Panc1 (cell line): ENCODE measurements around the gene KCNC1. TPM values are rescaled to one million over a fixed set of nuclear protein-coding genes. Genes with fewer than 3 reads are reported as not detected.

Experiments used
- ATAC-seq: fragments of 200-7000 bp; cut with Tn5 transposase; 2 replicates; pipeline ENCODE4 v1.9.1; 2020; ENCODE audit warnings: mild to moderate bottlenecking, moderate library complexity
- BruUV-seq: library from RNA; stranded (reverse); fragments of 400-500 nt; replicated peaks from 2 replicates; lab custom pipeline; 2021; lab: Mats Ljungman, UMichigan
- CTCF ChIA-PET: fragments of 300-600 bp; sonication (Branson Sonifier 250); formaldehyde crosslinking; loops from one replicate; lab custom pipeline; 2022; ENCODE audit warnings: antibody characterized with exemption; lab: Charles Lee
- POLR2A ChIA-PET: fragments of 300-600 bp; sonication (Branson Sonifier 250); formaldehyde crosslinking; loops from one replicate; lab custom pipeline; 2022; ENCODE audit warnings: antibody characterized with exemption; lab: Charles Lee
- DNase-seq: peaks from one replicate; pipeline ENCODE4 v3.0.0-alpha.2; 2010; ENCODE audit warnings: low read depth, low spot score
- H3K27ac ChIP-seq: 2 replicates; pipeline ENCODE4 v1.5.1; 2011; ENCODE audit warnings: mild to moderate bottlenecking, low read length, inconsistent platforms
- H3K27me3 ChIP-seq: fragments of 200-500 bp; sonication (Bioruptor generic); 2 replicates; pipeline ENCODE4 v1.6.0; 2014; ENCODE audit warnings: low read length, inconsistent platforms; ENCODE audit not compliant: control insufficient read depth, insufficient read depth
- H3K36me3 ChIP-seq: fragments of 200-500 bp; sonication (Bioruptor generic); 2 replicates; pipeline ENCODE4 v1.5.1; 2014; ENCODE audit warnings: inconsistent platforms, mild to moderate bottlenecking, low read length, moderate library complexity; ENCODE audit not compliant: control insufficient read depth, insufficient read depth
- H3K4me1 ChIP-seq: 2 replicates; pipeline ENCODE4 v1.5.1; 2011; ENCODE audit warnings: inconsistent platforms, mild to moderate bottlenecking, low read length, moderate library complexity; ENCODE audit not compliant: control insufficient read depth, insufficient read depth
- H3K4me3 ChIP-seq, 2 experiments: 2 replicates each; pipeline ENCODE4 v1.5.1; 2011 to 2012; ENCODE audit warnings: low read depth in 2 of 2, low read length in 2 of 2, mild to moderate bottlenecking in 2 of 2, inconsistent platforms in 1 of 2, moderate library complexity in 1 of 2
- H3K9me3 ChIP-seq: fragments of 200-500 bp; sonication (Bioruptor generic); 2 replicates; pipeline ENCODE4 v1.5.1; 2014; ENCODE audit warnings: low read depth, mild to moderate bottlenecking, inconsistent platforms, low read length, moderate library complexity; ENCODE audit not compliant: control insufficient read depth, insufficient read depth
- CTCF ChIP-seq: fragments of 450-650 bp; IDR thresholded peaks from 2 replicates; pipeline ENCODE4 v1.5.1; 2017; ENCODE audit warnings: mild to moderate bottlenecking
- POLR2AphosphoS5 ChIP-seq: IDR thresholded peaks from 2 replicates; pipeline ENCODE4 v1.6.1; 2012; ENCODE audit warnings: mild to moderate bottlenecking, low read depth, low read length, moderate library complexity
- SIN3A ChIP-seq: IDR thresholded peaks from 2 replicates; pipeline ENCODE4 v1.6.1; 2012; ENCODE audit warnings: low read depth, mild to moderate bottlenecking, low read length, moderate library complexity, borderline replicate concordance; ENCODE audit not compliant: insufficient read depth
- TCF7L2 ChIP-seq: IDR thresholded peaks from 2 replicates; pipeline ENCODE4 v1.6.1; 2011; ENCODE audit warnings: mild to moderate bottlenecking, low read depth, low read length, inconsistent platforms
- in situ Hi-C: cut with HindIII; loops from 2 replicates; pipeline ENCODE4 v1.10.0; 2016; ENCODE audit warnings: low sequenced_read_pairs, low pct_unique_long_range_greater_than_20kb
- intact Hi-C: fragments of 100-400 bp; cut with micrococcal nuclease; formaldehyde crosslinking; loops from one replicate; pipeline ENCODE4 v1.10.0; 2022; ENCODE audit not compliant: unreplicated experiment
- total RNA-seq: library from RNA; stranded (reverse); gene quantifications from one replicate; pipeline ENCODE4 v1.2.1, GENCODE V29; 2021; ENCODE audit not compliant: unreplicated experiment
- TF ChIP-seq, protein P1 (sequence below), 2 experiments: IDR thresholded peaks; 2 replicates each; pipeline ENCODE4 v1.6.1; 2011 to 2012; ENCODE audit warnings: low read depth in 2 of 2, control low read depth in 1 of 2, low read length in 1 of 2, mild to moderate bottlenecking in 1 of 2, moderate library complexity in 1 of 2; ENCODE audit not compliant: insufficient read depth in 1 of 2

Gene KCNC1
- total RNA-seq, 1 experiment from 2014 or later, result 0.95 TPM

GRCh38 chr11:17724020-17724908, 10.3 kb upstream of the KCNC1 start:
- no peaks in the 10 kb centered on the region for H3K9me3 ChIP-seq
- CTCF ChIA-PET, result no interaction called here
- no TSS peak for BruUV-seq
- H3K36me3 ChIP-seq, result no peaks in the 10 kb centered on the region
- no peak overlapping the region for H3K4me3 ChIP-seq
- in situ Hi-C loops (no loop called here), intact Hi-C loops (no loop called here)
- no peak overlapping the region for H3K27ac ChIP-seq
- H3K27me3 ChIP-seq, result peaks cover 15% of the 10 kb centered on the region
- no peak for DNase-seq
- POLR2A ChIA-PET, result no interaction called here
- TF ChIP-seq TCF7L2, result no peak
- no peak for TF ChIP-seq CTCF
- no peak for TF ChIP-seq SIN3A
- TF ChIP-seq, protein P1, sequence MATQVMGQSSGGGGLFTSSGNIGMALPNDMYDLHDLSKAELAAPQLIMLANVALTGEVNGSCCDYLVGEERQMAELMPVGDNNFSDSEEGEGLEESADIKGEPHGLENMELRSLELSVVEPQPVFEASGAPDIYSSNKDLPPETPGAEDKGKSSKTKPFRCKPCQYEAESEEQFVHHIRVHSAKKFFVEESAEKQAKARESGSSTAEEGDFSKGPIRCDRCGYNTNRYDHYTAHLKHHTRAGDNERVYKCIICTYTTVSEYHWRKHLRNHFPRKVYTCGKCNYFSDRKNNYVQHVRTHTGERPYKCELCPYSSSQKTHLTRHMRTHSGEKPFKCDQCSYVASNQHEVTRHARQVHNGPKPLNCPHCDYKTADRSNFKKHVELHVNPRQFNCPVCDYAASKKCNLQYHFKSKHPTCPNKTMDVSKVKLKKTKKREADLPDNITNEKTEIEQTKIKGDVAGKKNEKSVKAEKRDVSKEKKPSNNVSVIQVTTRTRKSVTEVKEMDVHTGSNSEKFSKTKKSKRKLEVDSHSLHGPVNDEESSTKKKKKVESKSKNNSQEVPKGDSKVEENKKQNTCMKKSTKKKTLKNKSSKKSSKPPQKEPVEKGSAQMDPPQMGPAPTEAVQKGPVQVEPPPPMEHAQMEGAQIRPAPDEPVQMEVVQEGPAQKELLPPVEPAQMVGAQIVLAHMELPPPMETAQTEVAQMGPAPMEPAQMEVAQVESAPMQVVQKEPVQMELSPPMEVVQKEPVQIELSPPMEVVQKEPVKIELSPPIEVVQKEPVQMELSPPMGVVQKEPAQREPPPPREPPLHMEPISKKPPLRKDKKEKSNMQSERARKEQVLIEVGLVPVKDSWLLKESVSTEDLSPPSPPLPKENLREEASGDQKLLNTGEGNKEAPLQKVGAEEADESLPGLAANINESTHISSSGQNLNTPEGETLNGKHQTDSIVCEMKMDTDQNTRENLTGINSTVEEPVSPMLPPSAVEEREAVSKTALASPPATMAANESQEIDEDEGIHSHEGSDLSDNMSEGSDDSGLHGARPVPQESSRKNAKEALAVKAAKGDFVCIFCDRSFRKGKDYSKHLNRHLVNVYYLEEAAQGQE (IDR thresholded peaks at IDR 0.05; ENCODE audit: insufficient read depth in 1 of 2, low read depth in 2 of 2, low read length in 1 of 2), result no peak
- no peak for TF ChIP-seq POLR2AphosphoS5
- ATAC-seq, result no peak
- no peaks in the 10 kb centered on the region for H3K4me1 ChIP-seq

DNA sequence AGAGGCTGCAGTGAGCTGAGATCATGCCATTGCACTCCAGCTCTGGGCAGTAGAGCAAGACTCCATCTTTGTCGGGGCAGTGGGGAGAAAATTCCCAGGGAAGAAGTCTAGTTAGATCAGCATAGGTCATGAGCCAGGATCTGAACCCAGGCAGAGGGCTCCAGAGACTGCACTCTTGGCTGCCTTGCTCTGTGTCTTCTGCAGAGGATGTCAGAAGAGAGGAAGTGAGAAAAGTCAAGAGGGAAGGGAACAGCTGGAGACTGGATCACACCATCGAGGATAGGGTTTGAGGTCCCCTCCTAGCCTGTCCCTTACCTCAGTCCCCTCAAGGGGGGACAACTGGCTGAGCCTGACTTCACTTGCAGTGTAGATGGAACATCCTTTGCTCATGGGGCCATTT, 9.4 kb upstream of the KCNC1 start:
- BruUV-seq, result no TSS peak
- CTCF ChIA-PET, result no interaction called here
- in situ Hi-C loops, result no loop called here

More for the DNA sequence above, 9.4 kb upstream of the KCNC1 start:
- no peaks in the 10 kb centered on the region for H3K4me1 ChIP-seq
- intact Hi-C loops, result no loop called here
- H3K4me3 ChIP-seq, result no peak overlapping the region
- no peak for ATAC-seq
- H3K27ac ChIP-seq, result no peak overlapping the region
- no peaks in the 10 kb centered on the region for H3K36me3 ChIP-seq
- no peak for DNase-seq
- H3K27me3 ChIP-seq, result peaks cover 15% of the 10 kb centered on the region
- TF ChIP-seq SIN3A, result no peak
- TF ChIP-seq, protein P1 (IDR thresholded peaks at IDR 0.05; ENCODE audit: insufficient read depth in 1 of 2, low read depth in 2 of 2, low read length in 1 of 2), result no peak
- TF ChIP-seq CTCF, result no peak
- TF ChIP-seq TCF7L2, result no peak
- no peak for TF ChIP-seq POLR2AphosphoS5
- POLR2A ChIA-PET, result no interaction called here
- H3K9me3 ChIP-seq, result no peaks in the 10 kb centered on the region
